Measurements from ENCODE around the gene KAZN.

Gene KAZN

DNA sequence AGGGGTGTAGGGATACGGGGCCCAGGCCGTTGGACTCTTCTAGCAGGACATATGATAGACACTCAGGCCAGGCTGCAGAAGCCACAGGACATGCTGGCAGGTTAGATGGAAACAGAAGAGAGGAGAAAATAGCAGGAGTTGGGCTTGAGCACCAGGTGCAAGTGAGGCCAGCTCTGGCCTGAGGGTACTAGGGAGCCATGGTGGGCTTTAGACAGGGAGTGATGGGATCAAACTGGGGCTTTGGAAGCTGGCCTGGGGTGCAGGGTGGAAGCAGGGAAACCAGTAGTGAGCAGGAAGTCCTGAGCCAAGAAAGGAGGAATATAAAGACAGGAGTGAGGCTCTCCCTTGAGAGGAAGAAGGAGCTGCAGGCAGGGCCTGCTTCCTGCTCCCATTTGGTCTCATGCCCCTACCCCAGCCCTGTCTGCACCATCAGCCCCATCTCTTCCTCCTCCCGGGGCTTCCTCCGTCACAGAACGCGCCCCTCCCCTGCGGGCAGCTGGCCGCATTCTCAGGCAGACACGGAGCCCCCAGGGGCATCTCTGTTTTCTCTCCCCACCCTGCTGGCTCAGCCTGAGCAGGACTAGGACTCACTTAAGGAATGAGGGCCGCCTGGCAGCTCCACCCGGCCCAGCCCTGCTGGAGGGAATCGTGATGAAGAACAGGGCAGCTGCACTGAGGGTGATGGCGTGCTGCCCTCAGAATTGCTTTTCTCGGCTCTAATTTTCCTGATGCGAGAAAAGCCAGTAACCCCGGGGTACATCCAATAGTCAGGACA lies 389.5 kb downstream of the KAZN start:
- no peak overlapping the region for H3K4me3 ChIP-seq (ENCODE audit: low read depth, low read length)
- TF ChIP-seq, protein P1, sequence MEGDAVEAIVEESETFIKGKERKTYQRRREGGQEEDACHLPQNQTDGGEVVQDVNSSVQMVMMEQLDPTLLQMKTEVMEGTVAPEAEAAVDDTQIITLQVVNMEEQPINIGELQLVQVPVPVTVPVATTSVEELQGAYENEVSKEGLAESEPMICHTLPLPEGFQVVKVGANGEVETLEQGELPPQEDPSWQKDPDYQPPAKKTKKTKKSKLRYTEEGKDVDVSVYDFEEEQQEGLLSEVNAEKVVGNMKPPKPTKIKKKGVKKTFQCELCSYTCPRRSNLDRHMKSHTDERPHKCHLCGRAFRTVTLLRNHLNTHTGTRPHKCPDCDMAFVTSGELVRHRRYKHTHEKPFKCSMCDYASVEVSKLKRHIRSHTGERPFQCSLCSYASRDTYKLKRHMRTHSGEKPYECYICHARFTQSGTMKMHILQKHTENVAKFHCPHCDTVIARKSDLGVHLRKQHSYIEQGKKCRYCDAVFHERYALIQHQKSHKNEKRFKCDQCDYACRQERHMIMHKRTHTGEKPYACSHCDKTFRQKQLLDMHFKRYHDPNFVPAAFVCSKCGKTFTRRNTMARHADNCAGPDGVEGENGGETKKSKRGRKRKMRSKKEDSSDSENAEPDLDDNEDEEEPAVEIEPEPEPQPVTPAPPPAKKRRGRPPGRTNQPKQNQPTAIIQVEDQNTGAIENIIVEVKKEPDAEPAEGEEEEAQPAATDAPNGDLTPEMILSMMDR (IDR thresholded peaks at IDR 0.05; ENCODE audit: borderline replicate concordance, insufficient read depth, low read depth, low read length) = no peak

GRCh38 chr1:14988636-14989035 lies 390.2 kb downstream of the KAZN start:
- TF ChIP-seq, protein P1 (IDR thresholded peaks at IDR 0.05; ENCODE audit: borderline replicate concordance, insufficient read depth, low read depth, low read length) = no peak
- H3K4me3 ChIP-seq (ENCODE audit: low read depth, low read length) = no peak overlapping the region

GRCh38 chr1:14989931-14990728 lies 391.6 kb downstream of the KAZN start:
- no peak overlapping the region for H3K4me3 ChIP-seq (ENCODE audit: low read depth, low read length)
- TF ChIP-seq, protein P1 (IDR thresholded peaks at IDR 0.05; ENCODE audit: borderline replicate concordance, insufficient read depth, low read depth, low read length) = no peak

- no peak overlapping the region for H3K4me3 ChIP-seq (ENCODE audit: low read depth, low read length)
- TF ChIP-seq, protein P1 (IDR thresholded peaks at IDR 0.05; ENCODE audit: borderline replicate concordance, insufficient read depth, low read depth, low read length) = no peak
These were observed 394.9 kb downstream of the KAZN start for GRCh38 chr1:14993414-14993813.

GRCh38 chr1:14994148-14994547 lies 395.7 kb downstream of the KAZN start:
- TF ChIP-seq, protein P1 (IDR thresholded peaks at IDR 0.05; ENCODE audit: borderline replicate concordance, insufficient read depth, low read depth, low read length) = no peak
- H3K4me3 ChIP-seq (ENCODE audit: low read depth, low read length) = no peak overlapping the region

DNA sequence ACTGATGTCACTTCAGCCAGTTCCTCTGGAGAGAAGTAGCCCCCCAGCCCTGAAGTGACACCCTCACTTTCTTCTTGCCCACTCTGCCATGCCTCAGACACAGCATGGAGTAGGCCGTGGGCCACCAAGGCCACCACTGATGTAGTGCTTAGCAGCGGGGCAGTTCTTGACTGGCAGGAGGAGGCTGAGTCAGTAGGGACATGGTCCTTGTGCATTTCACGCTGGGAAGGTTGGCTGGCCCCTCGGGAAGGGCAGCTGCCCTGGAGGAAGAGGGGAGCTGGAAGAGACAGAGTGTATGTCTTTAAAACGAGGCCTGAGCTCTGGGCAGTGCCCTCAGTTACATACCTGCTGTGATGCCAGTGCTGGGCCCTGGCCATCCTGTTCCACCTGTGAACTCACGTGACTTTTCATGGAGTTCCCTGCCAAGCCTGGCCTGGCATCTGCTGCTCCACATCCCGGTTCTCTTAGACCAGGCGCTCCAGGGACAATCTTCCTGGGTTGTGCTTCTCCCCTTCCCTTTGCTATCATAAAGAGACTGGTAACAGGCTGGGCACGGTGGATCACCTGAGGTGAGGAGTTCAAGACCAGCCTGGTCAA lies 396.5 kb downstream of the KAZN start:
- H3K4me3 ChIP-seq (ENCODE audit: low read depth, low read length) = no peak overlapping the region
- TF ChIP-seq, protein P1 (IDR thresholded peaks at IDR 0.05; ENCODE audit: borderline replicate concordance, insufficient read depth, low read depth, low read length) = no peak
